ENCODE results near the gene LAMA2. TPM values are rescaled to one million over a fixed set of nuclear protein-coding genes. Genes with fewer than 3 reads are reported as not detected.

LAMA2 gene
- polyA plus RNA-seq, 1 of the 3 experiments (the other 2 are of a cell fraction): 0.92 TPM

DNA sequence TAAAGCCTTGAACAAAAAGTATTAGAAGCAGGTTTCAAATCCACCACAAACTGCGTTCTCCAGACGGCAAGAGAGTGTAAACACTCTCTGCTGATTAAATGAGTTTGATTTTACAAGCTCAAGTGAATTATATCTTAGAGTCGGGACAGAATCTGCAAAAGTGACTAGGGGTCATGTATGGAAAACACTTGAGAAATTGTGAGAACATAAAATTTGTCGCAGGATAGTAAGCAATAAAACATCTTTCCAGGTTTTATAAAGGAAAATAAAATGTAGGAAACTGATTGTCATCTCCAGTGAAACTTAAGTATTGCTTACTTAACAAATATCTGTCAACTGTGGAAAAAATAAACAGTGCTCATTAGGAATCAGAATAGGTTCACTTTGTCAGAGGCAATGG lies 452.9 kb downstream of the LAMA2 start (continued):
- no peak for TF ChIP-seq EZH2phosphoT487 (IDR thresholded peaks at IDR 0.05; ENCODE audit: borderline replicate concordance, low read depth)
- TF ChIP-seq TEAD4 (IDR thresholded peaks at IDR 0.05; ENCODE audit: borderline replicate concordance, insufficient read depth): no peak
- no peak for TF ChIP-seq FOXM1 (IDR thresholded peaks at IDR 0.05; ENCODE audit: low read depth)
- no peak for TF ChIP-seq GATA2 (CRISPR knock-in tag; IDR thresholded peaks at IDR 0.05)
- TF ChIP-seq JUND (IDR thresholded peaks at IDR 0.05): no peak
- no peak for TF ChIP-seq EP300 (IDR thresholded peaks at IDR 0.05; ENCODE audit: borderline replicate concordance in 1 of 2, low read depth in 1 of 2, low read length in 1 of 2)
- TF ChIP-seq MXI1 (IDR thresholded peaks at IDR 0.05; ENCODE audit: low read depth, low read length): no peak
- no peak for TF ChIP-seq RCOR1 (IDR thresholded peaks at IDR 0.05; ENCODE audit: low read length)
- TF ChIP-seq RXRA (IDR thresholded peaks at IDR 0.05; ENCODE audit: borderline replicate concordance, low read depth): no peak

- peaks cover 3% of the 10 kb centered on the region for H3F3A ChIP-seq (replicated peaks; ENCODE audit: insufficient read depth)
- WGBS (ENCODE audit: low lambda C conversion rate): 52% methylated on average over 4 of the region's 4 CpGs
- ChIA-PET CTCF (no interaction called here), POLR2A (no interaction called here)
- H2AFZ ChIP-seq (ENCODE audit: low read depth): no peak overlapping the region
- H3K27ac ChIP-seq (ENCODE audit: low read depth in 2 of 2, low read length in 1 of 2): no peak overlapping the region
- H3K4me3 ChIP-seq (ENCODE audit: low read depth in 2 of 2, low read length in 1 of 2): no peak overlapping the region
- H3K36me3 ChIP-seq (replicated peaks in 1 of 2; ENCODE audit: control insufficient read depth in 1 of 2, insufficient read depth in 2 of 2, low read length in 1 of 2): no peaks in the 10 kb centered on the region
- H3K27me3 ChIP-seq (ENCODE audit: insufficient read depth): no peaks in the 10 kb centered on the region
- H3K4me2 ChIP-seq: no peak overlapping the region
- no peak overlapping the region for H3K9ac ChIP-seq
- DNase-seq: no peak
- no peak for TF ChIP-seq GABPA (IDR thresholded peaks at IDR 0.05; ENCODE audit: low read depth)
- TF ChIP-seq TCF12 (IDR thresholded peaks at IDR 0.05): no peak
- no peak for TF ChIP-seq GATA2 (CRISPR knock-in tag; IDR thresholded peaks at IDR 0.05)
- no peak for TF ChIP-seq RAD21 (IDR thresholded peaks at IDR 0.05; ENCODE audit: low read length)
- TF ChIP-seq SMC3 (IDR thresholded peaks at IDR 0.05; ENCODE audit: low read depth, low read length): no peak
- TF ChIP-seq MAX (IDR thresholded peaks at IDR 0.05; ENCODE audit: low read depth): no peak
- TF ChIP-seq RCOR1 (IDR thresholded peaks at IDR 0.05; ENCODE audit: low read length): no peak
- TF ChIP-seq SIN3A (IDR thresholded peaks at IDR 0.05; ENCODE audit: borderline replicate concordance, low read depth, low read length): no peak
- TF ChIP-seq, protein P1, sequence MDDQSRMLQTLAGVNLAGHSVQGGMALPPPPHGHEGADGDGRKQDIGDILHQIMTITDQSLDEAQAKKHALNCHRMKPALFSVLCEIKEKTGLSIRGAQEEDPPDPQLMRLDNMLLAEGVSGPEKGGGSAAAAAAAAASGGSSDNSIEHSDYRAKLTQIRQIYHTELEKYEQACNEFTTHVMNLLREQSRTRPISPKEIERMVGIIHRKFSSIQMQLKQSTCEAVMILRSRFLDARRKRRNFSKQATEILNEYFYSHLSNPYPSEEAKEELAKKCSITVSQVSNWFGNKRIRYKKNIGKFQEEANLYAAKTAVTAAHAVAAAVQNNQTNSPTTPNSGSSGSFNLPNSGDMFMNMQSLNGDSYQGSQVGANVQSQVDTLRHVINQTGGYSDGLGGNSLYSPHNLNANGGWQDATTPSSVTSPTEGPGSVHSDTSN (IDR thresholded peaks at IDR 0.05): no peak
- no peak for TF ChIP-seq FOXM1 (IDR thresholded peaks at IDR 0.05; ENCODE audit: low read depth)
- no peak for TF ChIP-seq YY1 (IDR thresholded peaks at IDR 0.05; ENCODE audit: low read depth)
- no peak for TF ChIP-seq NFIC (IDR thresholded peaks at IDR 0.05; ENCODE audit: borderline replicate concordance)
- no peak for TF ChIP-seq POLR2AphosphoS5 (IDR thresholded peaks at IDR 0.05; ENCODE audit: low read depth, low read length)
- TF ChIP-seq, protein P2, sequence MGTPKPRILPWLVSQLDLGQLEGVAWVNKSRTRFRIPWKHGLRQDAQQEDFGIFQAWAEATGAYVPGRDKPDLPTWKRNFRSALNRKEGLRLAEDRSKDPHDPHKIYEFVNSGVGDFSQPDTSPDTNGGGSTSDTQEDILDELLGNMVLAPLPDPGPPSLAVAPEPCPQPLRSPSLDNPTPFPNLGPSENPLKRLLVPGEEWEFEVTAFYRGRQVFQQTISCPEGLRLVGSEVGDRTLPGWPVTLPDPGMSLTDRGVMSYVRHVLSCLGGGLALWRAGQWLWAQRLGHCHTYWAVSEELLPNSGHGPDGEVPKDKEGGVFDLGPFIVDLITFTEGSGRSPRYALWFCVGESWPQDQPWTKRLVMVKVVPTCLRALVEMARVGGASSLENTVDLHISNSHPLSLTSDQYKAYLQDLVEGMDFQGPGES (IDR thresholded peaks at IDR 0.05; ENCODE audit: low read depth, low read length): no peak
- TF ChIP-seq NRF1 (IDR thresholded peaks at IDR 0.05; ENCODE audit: low read depth, low read length): no peak
- TF ChIP-seq ELF1 (IDR thresholded peaks at IDR 0.05): no peak
- no peak for TF ChIP-seq EP300 (IDR thresholded peaks at IDR 0.05; ENCODE audit: borderline replicate concordance in 1 of 2, low read depth in 1 of 2, low read length in 1 of 2)
- no peak for TF ChIP-seq MXI1 (IDR thresholded peaks at IDR 0.05; ENCODE audit: low read depth, low read length)
- TF ChIP-seq FOSL2 (IDR thresholded peaks at IDR 0.05; ENCODE audit: borderline replicate concordance, low read depth): no peak
- H3K4me1 ChIP-seq (ENCODE audit: control insufficient read depth in 1 of 2, insufficient read depth in 2 of 2, low read depth in 1 of 2, low read length in 1 of 2): no peaks in the 10 kb centered on the region
- no peaks in the 10 kb centered on the region for H3K9me3 ChIP-seq
- H3K9me2 ChIP-seq: no peaks in the 10 kb centered on the region
- no peaks in the 10 kb centered on the region for H3K79me2 ChIP-seq (ENCODE audit: insufficient read depth)
- H4K20me1 ChIP-seq (ENCODE audit: insufficient read depth): no peaks in the 10 kb centered on the region
Observed at GRCh38 chr6:129338683-129339082, 455.7 kb downstream of the LAMA2 start.

All from SK-N-SH (cell line).